IPS-18c (cell line): ENCODE data around the gene HIVEP3.

ENCODE experiments used
- H3K4me3 ChIP-seq: 2 replicates; pipeline ENCODE4 v1.7.0; 2013; ENCODE audit warnings: low read depth, mild to moderate bottlenecking, low read length, moderate library complexity; ENCODE audit not compliant: insufficient read depth
- H3K9me3 ChIP-seq: one replicate; pipeline ENCODE4 v1.6.1; 2013; ENCODE audit warnings: mild to moderate bottlenecking, low read length, moderate library complexity; ENCODE audit not compliant: control insufficient read depth, insufficient read depth

Gene HIVEP3

GRCh38 chr1:41532206-41532975 lies 386.3 kb downstream of the HIVEP3 start:
- Histone ChIP-seq H3K9me3 (no peaks in the 10 kb centered on the region), H3K4me3 (no peak overlapping the region)

- H3K4me3 ChIP-seq, result no peak overlapping the region
Measured at GRCh38 chr1:41530411-41530810, 388.3 kb downstream of the HIVEP3 start.

GRCh38 chr1:41529621-41530395 lies 388.9 kb downstream of the HIVEP3 start:
- no peak overlapping the region for H3K4me3 ChIP-seq
- no peaks in the 10 kb centered on the region for H3K9me3 ChIP-seq

More at GRCh38 chr1:41530411-41530810, 388.3 kb downstream of the HIVEP3 start:
- no peaks in the 10 kb centered on the region for H3K9me3 ChIP-seq

GRCh38 chr1:41528726-41529605 lies 389.8 kb downstream of the HIVEP3 start:
- H3K9me3 ChIP-seq, result no peaks in the 10 kb centered on the region
- no peak overlapping the region for H3K4me3 ChIP-seq

- H3K4me3 ChIP-seq, result no peak overlapping the region
- no peaks in the 10 kb centered on the region for H3K9me3 ChIP-seq
Measured at GRCh38 chr1:41528106-41528505, 390.6 kb downstream of the HIVEP3 start.

GRCh38 chr1:41526956-41527561 lies 391.7 kb downstream of the HIVEP3 start:
- Histone ChIP-seq H3K4me3 (no peak overlapping the region), H3K9me3 (no peaks in the 10 kb centered on the region)

GRCh38 chr1:41525891-41526587 lies 392.7 kb downstream of the HIVEP3 start:
- H3K4me3 ChIP-seq, result no peak overlapping the region
- no peaks in the 10 kb centered on the region for H3K9me3 ChIP-seq

GRCh38 chr1:41524676-41525675 lies 393.7 kb downstream of the HIVEP3 start:
- no peak overlapping the region for H3K4me3 ChIP-seq
- no peaks in the 10 kb centered on the region for H3K9me3 ChIP-seq

GRCh38 chr1:41523949-41524675 lies 394.6 kb downstream of the HIVEP3 start:
- no peak overlapping the region for H3K4me3 ChIP-seq
- no peaks in the 10 kb centered on the region for H3K9me3 ChIP-seq

- H3K4me3 ChIP-seq, result no peak overlapping the region
- H3K9me3 ChIP-seq, result no peaks in the 10 kb centered on the region
Measured at GRCh38 chr1:41523071-41523470, 395.7 kb downstream of the HIVEP3 start.

- Histone ChIP-seq H3K4me3 (no peak overlapping the region), H3K9me3 (no peaks in the 10 kb centered on the region)
Measured at GRCh38 chr1:41521766-41522165, 397.0 kb downstream of the HIVEP3 start.

GRCh38 chr1:41520951-41521752 lies 397.6 kb downstream of the HIVEP3 start:
- H3K4me3 ChIP-seq, result no peak overlapping the region
- H3K9me3 ChIP-seq, result no peaks in the 10 kb centered on the region

- H3K9me3 ChIP-seq, result no peaks in the 10 kb centered on the region
- H3K4me3 ChIP-seq, result no peak overlapping the region
Measured at GRCh38 chr1:41519667-41520066, 399.1 kb downstream of the HIVEP3 start.

GRCh38 chr1:41518471-41518870 lies 400.3 kb downstream of the HIVEP3 start:
- Histone ChIP-seq H3K9me3 (no peaks in the 10 kb centered on the region), H3K4me3 (no peak overlapping the region)
